Activated naive CD8-positive, alpha-beta T cell treated with anti-CD3 and anti-CD28 coated beads, Interleukin-2, amount 10 ng/mL, durations not matched to agents 7 days and 5 days (primary cell): ENCODE data around the gene EDARADD. TPM values are rescaled to one million over a fixed set of nuclear protein-coding genes. Genes with fewer than 3 reads are reported as not detected.
"Not testable (repeated sequence)": the region's sequence is repeated elsewhere in the genome, so short reads cannot be mapped to it uniquely, and the experiment has no call there.

ENCODE experiments used
- ATAC-seq: fragments of 150-1000 bp; cut with Tn5 transposase; one replicate; pipeline ENCODE4 v1.10.0; 2021; ENCODE audit warnings: low read depth, moderate library complexity
- POLR2A ChIA-PET: fragments of 350-600 bp; sonication (Branson Sonifier 250); formaldehyde crosslinking; loops from one replicate; lab custom pipeline; 2021; ENCODE audit warnings: antibody characterized with exemption; lab: Charles Lee
- DNase-seq: peaks from one replicate; pipeline ENCODE4 v3.0.0; 2021
- H3K27ac Mint-ChIP-seq: one replicate; pipeline ENCODE4 v1.8.0; 2022; ENCODE audit warnings: mild to moderate bottlenecking, mixed read lengths
- H3K27me3 Mint-ChIP-seq: one replicate; pipeline ENCODE4 v1.8.0; 2022; ENCODE audit warnings: mild to moderate bottlenecking, moderate library complexity, mixed read lengths
- H3K36me3 Mint-ChIP-seq: one replicate; pipeline ENCODE4 v1.8.0; 2021; ENCODE audit warnings: mild to moderate bottlenecking, mixed read lengths
- H3K4me1 Mint-ChIP-seq: one replicate; pipeline ENCODE4 v1.8.0; 2021; ENCODE audit warnings: mixed read lengths
- H3K4me3 Mint-ChIP-seq: one replicate; pipeline ENCODE4 v1.8.0; 2022; ENCODE audit warnings: mild to moderate bottlenecking, moderate library complexity, mixed read lengths
- H3K9me3 Mint-ChIP-seq: one replicate; pipeline ENCODE4 v1.8.0; 2021; ENCODE audit warnings: mixed read lengths
- total RNA-seq, 2 experiments: library from RNA; stranded (reverse); gene quantifications; one replicate each; pipeline ENCODE4 v1.2.3, GENCODE V29; 2021

Gene EDARADD
- total RNA-seq, 2 experiments from 2014 or later: 3.1 to 3.6 TPM

DNA sequence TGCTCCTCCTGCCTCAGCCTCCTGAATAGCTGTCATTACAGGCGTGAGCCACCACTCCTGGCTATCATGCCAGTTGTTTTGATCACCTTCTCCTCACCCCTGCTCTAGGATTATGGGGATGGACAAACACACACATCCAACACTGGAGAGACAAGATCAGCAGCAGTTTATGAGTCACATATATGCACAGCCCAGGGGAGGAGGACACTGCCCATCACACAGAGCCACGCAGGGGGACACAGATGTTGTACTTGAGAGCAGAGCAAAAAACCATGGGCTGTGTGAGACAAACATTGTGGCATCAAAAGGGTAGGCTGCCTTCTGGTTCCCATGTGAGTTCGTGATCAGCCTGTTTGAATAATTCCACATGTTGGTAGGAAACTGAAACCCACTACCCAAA, 32.1 kb downstream of the EDARADD start:
- ATAC-seq: no peak
- no peak for DNase-seq
- Mint-ChIP-seq H3K36me3 (no peaks in the 10 kb centered on the region), H3K9me3 (no peaks in the 10 kb centered on the region), H3K4me1 (no peaks in the 10 kb centered on the region), H3K27ac (no peak overlapping the region), H3K27me3 (peaks cover 2% of the 10 kb centered on the region), H3K4me3 (no peak overlapping the region)
- POLR2A ChIA-PET: no interaction called here

DNA sequence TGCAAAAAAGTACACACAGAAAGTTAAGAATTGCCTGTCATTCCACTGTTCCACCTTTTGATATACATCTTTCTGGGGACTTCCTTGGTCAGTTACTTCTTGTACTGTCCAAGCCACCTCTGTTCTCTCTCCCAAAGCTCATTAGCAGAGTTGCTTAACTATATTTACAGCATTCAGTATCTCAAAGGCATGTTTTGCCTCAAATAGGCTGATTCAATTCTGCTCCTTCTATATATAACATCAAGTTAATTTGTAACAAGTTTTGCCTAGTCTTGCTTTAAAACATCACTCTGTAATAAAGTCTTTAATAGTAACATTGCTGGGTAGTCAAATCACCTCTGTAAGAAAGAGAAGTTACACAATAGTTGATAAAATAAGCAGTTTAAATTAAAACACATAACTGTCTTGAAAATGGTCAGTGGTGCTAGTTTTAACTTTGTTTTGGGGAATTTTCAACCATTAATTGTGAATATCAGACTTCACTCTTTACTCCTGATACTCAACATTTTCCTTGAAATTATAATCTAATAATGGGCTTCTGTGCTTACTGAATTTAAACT, 35.7 kb downstream of the EDARADD start:
- Mint-ChIP-seq H3K27me3 (peaks cover 2% of the 10 kb centered on the region), H3K27ac (no peak overlapping the region), H3K4me3 (no peak overlapping the region), H3K9me3 (no peaks in the 10 kb centered on the region), H3K36me3 (no peaks in the 10 kb centered on the region), H3K4me1 (no peaks in the 10 kb centered on the region)
- no peak for ATAC-seq
- DNase-seq: no peak
- POLR2A ChIA-PET: no interaction called here

DNA sequence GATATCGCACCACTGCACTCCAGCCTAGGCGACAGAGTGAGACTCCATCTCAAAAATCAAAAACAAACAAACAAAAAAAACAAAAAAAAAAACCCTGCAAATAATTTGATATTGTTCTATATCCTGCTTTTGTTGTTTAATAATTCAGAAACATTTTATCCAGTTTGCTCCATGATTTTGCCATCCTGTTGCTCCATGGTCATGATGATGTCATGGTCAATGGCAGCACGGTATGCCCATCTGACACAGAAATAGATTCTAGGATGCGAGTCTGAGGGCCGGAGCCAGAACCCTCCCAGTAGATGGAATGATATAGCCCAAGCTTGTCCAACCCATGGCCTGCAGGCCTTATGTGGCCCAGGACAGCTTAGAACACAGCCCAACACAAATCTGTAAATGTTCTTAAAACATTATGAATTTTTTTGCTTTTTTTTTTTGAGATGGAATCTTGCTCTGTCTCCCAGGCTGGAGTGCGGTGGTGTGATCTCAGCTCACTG, 39.8 kb downstream of the EDARADD start:
- Mint-ChIP-seq H3K36me3 (no peaks in the 10 kb centered on the region), H3K4me3 (no peak overlapping the region), H3K27ac (no peak overlapping the region), H3K27me3 (no peaks in the 10 kb centered on the region), H3K4me1 (no peaks in the 10 kb centered on the region), H3K9me3 (no peaks in the 10 kb centered on the region)
- DNase-seq (no peak), ATAC-seq (no peak)
- POLR2A ChIA-PET: no interaction called here

DNA sequence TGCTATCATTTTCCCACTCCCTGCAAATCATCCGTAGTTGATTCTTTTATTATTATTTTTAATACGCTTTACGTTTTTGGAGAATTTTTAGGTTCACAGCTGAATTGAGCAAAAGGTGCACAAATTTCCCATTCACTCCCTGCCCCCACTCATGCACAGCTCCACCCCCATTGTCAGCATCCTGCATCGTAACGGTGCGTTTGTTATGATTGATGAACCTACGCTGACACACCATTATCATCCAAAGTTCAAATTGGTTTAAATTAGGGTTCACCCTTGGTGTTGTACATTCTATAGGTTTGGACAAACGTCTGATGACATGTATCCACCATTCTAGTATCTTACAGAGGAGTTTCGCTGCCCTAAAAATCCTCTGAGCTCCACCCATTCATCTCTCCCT, 44.5 kb downstream of the EDARADD start:
- peaks cover 6% of the 10 kb centered on the region for H3K27me3 Mint-ChIP-seq
- no peaks in the 10 kb centered on the region for H3K36me3 Mint-ChIP-seq
- POLR2A ChIA-PET: no interaction called here
- no peak for ATAC-seq
- no peaks in the 10 kb centered on the region for H3K9me3 Mint-ChIP-seq
- no peak overlapping the region for H3K4me3 Mint-ChIP-seq
- no peaks in the 10 kb centered on the region for H3K4me1 Mint-ChIP-seq
- DNase-seq: no peak
- no peak overlapping the region for H3K27ac Mint-ChIP-seq

DNA sequence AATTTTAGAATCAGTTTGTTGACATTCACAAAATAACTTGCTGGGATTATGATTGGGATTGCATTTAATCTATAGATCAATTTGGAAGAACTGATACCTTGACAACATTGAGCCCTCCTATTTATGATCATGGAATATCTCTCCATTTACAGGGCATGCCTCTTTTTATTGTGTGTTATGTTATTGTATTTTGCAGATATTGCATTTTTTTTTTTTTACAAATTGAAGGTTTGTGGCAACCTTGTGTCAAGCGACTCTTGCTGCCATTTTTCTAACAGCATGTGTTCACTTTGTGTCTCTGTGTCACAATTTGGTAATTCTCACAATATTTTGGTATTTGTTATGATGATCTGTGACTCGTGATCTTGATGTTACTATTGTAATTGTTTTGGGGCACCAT, 46.3 kb downstream of the EDARADD start:
- Mint-ChIP-seq H3K9me3 (no peaks in the 10 kb centered on the region), H3K27ac (no peak overlapping the region), H3K4me1 (no peaks in the 10 kb centered on the region), H3K36me3 (no peaks in the 10 kb centered on the region), H3K27me3 (peaks cover 6% of the 10 kb centered on the region), H3K4me3 (no peak overlapping the region)
- DNase-seq (no peak), ATAC-seq (no peak)
- POLR2A ChIA-PET: no interaction called here

DNA sequence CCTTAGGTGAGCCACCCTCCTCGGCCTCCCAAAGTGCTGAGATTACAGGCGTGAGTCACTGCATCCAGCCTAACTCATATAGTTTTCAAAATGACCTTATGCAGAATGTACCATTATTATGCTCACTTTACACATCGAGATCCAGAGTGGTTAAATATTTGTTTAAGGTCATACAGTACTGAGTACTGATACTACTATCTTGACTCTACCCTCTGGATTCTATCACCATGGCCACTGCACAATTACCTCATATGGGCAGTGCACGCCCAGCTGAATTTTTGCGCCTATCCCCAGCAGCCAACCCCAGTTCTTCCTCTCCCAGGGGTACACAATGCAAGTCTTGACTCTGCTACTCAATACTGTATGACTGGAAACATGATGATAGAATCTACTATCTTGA, 56.7 kb downstream of the EDARADD start:
- Mint-ChIP-seq H3K27me3 (peaks cover 6% of the 10 kb centered on the region), H3K9me3 (no peaks in the 10 kb centered on the region), H3K36me3 (no peaks in the 10 kb centered on the region), H3K4me3 (no peak overlapping the region), H3K27ac (no peak overlapping the region), H3K4me1 (no peaks in the 10 kb centered on the region)
- ATAC-seq (no peak), DNase-seq (no peak)
- POLR2A ChIA-PET: no interaction called here

DNA sequence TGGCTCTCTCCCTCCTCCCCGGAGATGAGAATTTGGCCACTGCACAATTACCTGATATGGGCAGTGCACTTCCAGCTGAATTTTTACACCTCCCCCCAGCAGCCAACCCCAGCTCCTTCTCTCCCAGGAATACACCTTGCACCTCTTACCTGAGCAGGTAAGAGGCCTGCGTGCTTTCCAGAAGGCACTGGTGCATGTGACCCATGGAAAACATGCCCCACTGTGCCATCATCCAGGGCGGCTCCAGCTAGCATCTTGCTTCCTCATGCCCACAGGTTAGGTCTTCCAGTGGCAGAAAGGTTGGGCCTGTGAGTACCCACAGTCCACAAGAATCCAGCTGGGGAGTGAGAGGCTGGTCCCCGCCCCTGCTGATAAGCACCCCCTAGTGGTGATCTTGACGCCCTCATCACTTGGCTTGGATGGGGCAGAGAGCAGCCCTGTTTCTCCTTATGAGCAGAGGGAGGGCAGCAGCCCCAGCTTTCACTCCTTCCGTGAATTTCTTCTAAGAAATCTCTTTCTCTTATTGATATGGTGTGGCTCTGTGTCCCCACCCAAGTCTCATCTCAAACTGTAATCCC, 57.8 kb downstream of the EDARADD start:
- Mint-ChIP-seq H3K4me1 (no peaks in the 10 kb centered on the region), H3K36me3 (no peaks in the 10 kb centered on the region), H3K4me3 (no peak overlapping the region), H3K27me3 (peaks cover 5% of the 10 kb centered on the region), H3K9me3 (no peaks in the 10 kb centered on the region), H3K27ac (no peak overlapping the region)
- POLR2A ChIA-PET: no interaction called here
- peak; percentile 54 for ATAC-seq
- peak; percentile 34 for DNase-seq

DNA sequence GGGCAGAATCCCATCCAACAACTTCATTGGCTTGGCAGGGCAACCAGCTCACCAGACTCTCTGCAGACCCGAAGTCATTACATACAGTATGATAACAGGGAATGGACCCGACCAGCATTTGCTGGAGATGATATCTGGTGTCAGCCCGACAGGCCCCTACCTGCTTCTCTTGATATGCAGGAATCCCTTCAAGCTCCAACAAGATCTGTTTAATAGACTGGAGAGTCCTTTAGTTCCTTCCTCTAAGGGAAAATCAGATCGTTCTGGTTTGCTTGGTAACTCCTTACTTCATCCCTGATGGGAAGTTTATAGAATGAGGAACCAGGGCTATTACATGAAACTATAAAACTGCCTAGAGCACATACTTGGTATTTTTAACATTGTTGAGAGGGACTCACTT, 61.2 kb downstream of the EDARADD start:
- H3K9me3 Mint-ChIP-seq: no peaks in the 10 kb centered on the region
- no peaks in the 10 kb centered on the region for H3K4me1 Mint-ChIP-seq
- no peak overlapping the region for H3K4me3 Mint-ChIP-seq
- H3K36me3 Mint-ChIP-seq: no peaks in the 10 kb centered on the region
- no peak overlapping the region for H3K27ac Mint-ChIP-seq
- DNase-seq (no peak), ATAC-seq (no peak)
- peaks cover 11% of the 10 kb centered on the region for H3K27me3 Mint-ChIP-seq
- POLR2A ChIA-PET: no interaction called here

DNA sequence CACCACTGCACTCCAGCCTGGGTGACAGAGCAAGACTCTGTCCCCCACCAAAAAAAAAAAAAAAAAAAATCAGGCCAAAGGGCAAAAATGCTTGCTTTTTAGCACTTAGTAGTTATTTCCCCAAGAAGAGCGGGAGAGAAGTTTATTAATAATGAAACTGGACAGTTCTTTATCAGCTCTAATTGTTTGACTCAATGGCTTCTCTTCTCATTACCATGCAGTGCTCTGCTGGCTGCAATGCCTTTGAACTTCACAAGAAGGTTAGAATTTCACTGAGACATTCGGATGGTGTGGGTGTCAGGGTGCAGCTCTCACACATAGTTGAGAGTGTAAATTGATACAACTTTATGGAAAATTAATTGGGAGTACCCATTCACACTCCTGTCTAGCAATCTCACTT, 63.7 kb downstream of the EDARADD start:
- Mint-ChIP-seq H3K36me3 (no peaks in the 10 kb centered on the region), H3K9me3 (no peaks in the 10 kb centered on the region), H3K4me1 (no peaks in the 10 kb centered on the region), H3K27me3 (peaks cover 18% of the 10 kb centered on the region), H3K4me3 (no peak overlapping the region), H3K27ac (no peak overlapping the region)
- ATAC-seq (no peak), DNase-seq (no peak)
- POLR2A ChIA-PET: no interaction called here

DNA sequence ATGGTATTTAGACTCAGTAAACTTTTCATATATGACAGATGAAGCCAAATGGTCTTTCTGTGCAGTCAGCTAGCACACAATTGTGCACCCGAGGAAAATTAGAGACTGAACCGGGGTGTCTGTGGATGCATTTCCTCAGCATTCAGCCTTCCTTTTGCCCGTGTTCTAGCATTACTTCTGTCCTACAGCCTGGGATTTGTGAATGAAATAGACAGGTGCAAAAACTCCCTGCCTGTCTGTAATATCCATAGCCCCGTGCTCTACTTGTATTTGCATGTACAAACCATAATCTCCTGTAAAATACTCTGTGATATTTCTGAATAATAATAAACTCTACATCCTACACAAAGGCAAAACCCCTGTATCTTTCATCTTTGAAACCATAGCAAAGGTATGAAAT, 64.9 kb downstream of the EDARADD start:
- no peak for ATAC-seq
- Mint-ChIP-seq H3K4me1 (no peaks in the 10 kb centered on the region), H3K36me3 (no peaks in the 10 kb centered on the region)

DNA sequence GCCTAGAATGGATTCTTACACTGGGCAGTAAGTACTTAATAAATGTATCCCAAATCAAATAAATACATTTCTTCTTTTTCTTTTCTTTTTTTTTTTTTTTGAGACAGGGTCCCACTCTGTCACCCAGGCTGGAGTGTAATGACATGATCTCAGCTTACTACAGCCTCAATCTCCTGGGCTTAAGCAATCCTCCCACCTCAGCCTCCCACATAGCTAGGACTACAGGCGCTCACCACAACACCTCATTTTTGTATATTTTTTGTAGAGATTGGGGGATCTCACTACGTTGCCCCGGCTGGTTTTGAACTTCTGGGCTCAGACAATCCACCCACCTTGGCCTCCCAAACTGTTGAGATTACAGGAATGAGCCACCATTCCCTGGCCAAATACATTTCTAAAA, 66.0 kb downstream of the EDARADD start:
- Mint-ChIP-seq H3K36me3 (no peaks in the 10 kb centered on the region), H3K9me3 (no peaks in the 10 kb centered on the region), H3K27ac (no peak overlapping the region), H3K4me1 (no peaks in the 10 kb centered on the region), H3K4me3 (no peak overlapping the region), H3K27me3 (peaks cover 33% of the 10 kb centered on the region)
- DNase-seq: no peak
- ATAC-seq: no peak
- POLR2A ChIA-PET: no interaction called here

More for the DNA sequence above, 64.9 kb downstream of the EDARADD start:
- Mint-ChIP-seq H3K4me3 (no peak overlapping the region), H3K27me3 (peaks cover 26% of the 10 kb centered on the region), H3K27ac (no peak overlapping the region), H3K9me3 (no peaks in the 10 kb centered on the region)
- POLR2A ChIA-PET: no interaction called here
- no peak for DNase-seq

DNA sequence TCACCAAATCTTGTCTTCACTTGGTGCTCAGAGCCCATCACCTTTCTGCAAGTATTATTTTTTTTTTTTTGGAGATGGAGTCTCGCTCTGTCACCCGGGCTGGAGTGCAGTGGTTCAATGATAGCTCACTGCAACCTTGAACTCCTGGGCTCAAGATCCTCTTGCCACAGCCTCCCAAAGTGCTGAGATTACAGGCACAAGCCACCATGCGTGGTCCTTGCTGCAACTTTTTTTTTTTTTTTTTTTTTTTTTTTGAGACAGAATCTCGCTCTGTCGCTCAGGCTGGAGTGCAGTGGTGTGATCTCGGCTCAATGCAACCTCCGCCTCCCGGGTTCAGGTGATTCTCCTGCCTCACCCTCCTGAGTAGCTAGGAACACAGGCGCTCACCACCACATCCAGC, 70.1 kb downstream of the EDARADD start:
- POLR2A ChIA-PET: interaction anchor here (0.7 kb wide), 1 partner anchor 888 kb away, joined by 3 read pairs; no protein-coding TSS in a partner anchor
- peaks cover 35% of the 10 kb centered on the region for H3K27me3 Mint-ChIP-seq
- ATAC-seq, DNase-seq, H3K36me3 Mint-ChIP-seq, H3K4me3 Mint-ChIP-seq, H3K9me3 Mint-ChIP-seq, H3K27ac Mint-ChIP-seq: not testable (repeated sequence)
- H3K4me1 Mint-ChIP-seq: peaks cover 14% of the 10 kb centered on the region

DNA sequence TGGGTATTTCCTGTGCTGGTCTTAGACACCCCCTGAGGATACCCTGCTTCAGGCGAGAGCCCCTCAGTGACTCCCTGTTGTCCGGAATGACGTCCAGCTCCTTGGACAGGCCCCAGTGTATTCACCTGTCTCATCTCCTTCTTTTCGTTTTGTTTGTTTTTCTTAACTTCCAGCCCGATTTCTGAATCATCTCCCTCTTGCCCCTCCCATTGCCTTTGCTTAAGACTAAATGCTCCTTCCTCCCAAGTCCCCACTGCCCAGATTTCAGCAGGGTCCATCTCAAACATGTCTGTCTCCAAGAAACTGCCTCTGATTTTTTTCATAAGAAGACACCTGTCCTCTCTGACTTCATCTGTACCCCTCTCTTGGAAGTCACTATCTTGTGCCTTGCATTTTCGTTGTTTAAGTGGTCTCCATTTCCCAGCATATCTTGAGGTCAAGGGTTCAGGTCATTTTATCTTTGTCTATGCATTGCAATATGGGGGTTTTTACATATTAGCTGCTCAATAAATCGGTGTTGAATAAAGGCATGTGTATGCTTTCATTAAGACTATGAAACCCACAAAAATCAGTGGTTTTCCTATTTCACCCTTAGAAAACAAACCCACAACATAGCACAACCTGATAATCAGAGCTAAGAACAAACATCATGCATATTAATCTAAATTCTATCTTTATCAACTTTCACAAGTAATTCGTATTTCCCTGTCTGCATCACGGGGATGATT, 71.3 kb downstream of the EDARADD start:
- POLR2A ChIA-PET: no interaction called here
- ATAC-seq (no peak), DNase-seq (no peak)
- Mint-ChIP-seq H3K4me3 (peak overlapping the region; percentile 33), H3K9me3 (no peaks in the 10 kb centered on the region), H3K27me3 (peaks cover 29% of the 10 kb centered on the region), H3K36me3 (no peaks in the 10 kb centered on the region), H3K4me1 (peaks cover 14% of the 10 kb centered on the region), H3K27ac (no peak overlapping the region)

DNA sequence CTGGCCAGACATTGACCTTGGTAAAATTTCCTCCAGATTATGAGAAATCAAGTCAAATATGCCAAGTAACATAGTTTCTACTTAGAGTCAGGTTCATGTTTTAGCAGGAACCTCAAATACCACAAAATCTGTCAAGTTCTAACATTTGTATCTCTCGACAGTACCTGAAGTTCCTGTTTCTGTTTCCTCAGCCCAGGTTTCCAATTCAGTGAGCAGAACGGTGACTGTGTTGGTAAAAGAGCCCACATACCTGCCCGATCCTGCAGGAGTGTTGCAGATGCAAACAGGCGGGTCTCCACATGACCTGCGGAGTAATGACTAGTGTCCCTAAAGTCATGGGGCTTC, 71.8 kb downstream of the EDARADD start:
- no peak for DNase-seq
- peak; percentile 71 for ATAC-seq
- POLR2A ChIA-PET: no interaction called here
- Mint-ChIP-seq H3K27me3 (peaks cover 27% of the 10 kb centered on the region), H3K4me3 (peak overlapping the region; percentile 33), H3K9me3 (no peaks in the 10 kb centered on the region), H3K4me1 (peaks cover 14% of the 10 kb centered on the region), H3K27ac (no peak overlapping the region), H3K36me3 (no peaks in the 10 kb centered on the region)
